ENCODE measurements around the gene HTR3B. TPM values are rescaled to one million over a fixed set of nuclear protein-coding genes. Genes with fewer than 3 reads are reported as not detected.
"Not testable (repeated sequence)": the region's sequence is repeated elsewhere in the genome, so short reads cannot be mapped to it uniquely, and the experiment has no call there.

HTR3B gene
- total RNA-seq, 4 donors from 2014 or later: not detected

DNA sequence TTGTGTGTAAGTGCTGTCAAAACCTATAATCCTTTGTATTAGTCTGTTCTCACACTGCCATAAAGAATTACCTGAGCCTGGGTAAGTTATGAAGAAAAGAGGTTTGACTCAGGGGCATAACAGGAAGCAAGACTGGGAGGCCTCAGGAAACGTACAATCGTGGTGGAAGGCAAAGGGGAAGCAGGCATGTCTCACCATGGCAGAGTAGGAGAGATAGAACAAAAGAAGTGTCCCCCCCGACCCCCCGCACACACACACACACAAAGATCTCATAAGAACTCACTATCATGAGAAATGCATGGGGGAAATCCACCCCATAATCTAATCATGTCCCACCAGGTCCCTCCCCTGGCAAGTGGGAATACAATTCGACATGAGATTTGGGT is 26.9 kb upstream of the HTR3B start:
- WGBS, 2 donors: 69 to 72% methylated on average over 5 of the region's 5 CpGs
- no peak for TF ChIP-seq CTCF (IDR thresholded peaks at IDR 0.05)
- no peak for TF ChIP-seq POLR2A (IDR thresholded peaks at IDR 0.05)
- peak in 1 of 2 donors; percentile 32 for DNase-seq (ENCODE audit: low spot score in 2 of 2)
- intact Hi-C loops (cut with DNase I; ENCODE audit: low total_unique reads): no loop called here
- no peak overlapping the region for H3K4me3 ChIP-seq (ENCODE audit: low read depth, poor library complexity, severe bottlenecking)

GRCh38 chr11:113879446-113879845 is 25.1 kb upstream of the HTR3B start:
- 97 to 98% methylated on average over 4 of the region's 4 CpGs for WGBS, 2 donors
- intact Hi-C loops (cut with DNase I; ENCODE audit: low total_unique reads); H3K4me3 ChIP-seq (ENCODE audit: low read depth, poor library complexity, severe bottlenecking): not testable (repeated sequence)
- peak in 1 of 2 donors; percentile 67 for DNase-seq (ENCODE audit: low spot score in 2 of 2)

DNA sequence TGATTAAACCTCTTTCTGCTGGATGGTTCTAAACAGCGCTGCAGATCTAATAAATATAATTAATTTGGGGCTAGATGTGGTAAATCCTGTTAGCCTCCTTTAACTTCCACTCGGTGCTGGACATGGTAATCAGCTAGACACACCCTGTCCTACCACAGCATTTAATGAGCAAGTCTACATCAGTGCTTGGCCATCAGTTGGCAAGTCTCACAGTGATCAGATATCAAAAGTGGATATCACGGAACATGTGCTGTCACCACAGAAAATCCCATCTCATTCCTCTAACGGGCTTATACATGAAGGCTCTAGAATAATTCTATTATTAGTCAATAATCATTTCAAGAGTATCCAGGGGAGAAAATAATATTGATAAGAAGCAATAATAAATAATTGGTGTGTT is 23.6 kb upstream of the HTR3B start:
- intact Hi-C loops (cut with DNase I; ENCODE audit: low total_unique reads): no loop called here
- H3K4me3 ChIP-seq (ENCODE audit: low read depth, poor library complexity, severe bottlenecking): no peak overlapping the region
- TF ChIP-seq POLR2A (IDR thresholded peaks at IDR 0.05): no peak
- no peak for TF ChIP-seq CTCF (IDR thresholded peaks at IDR 0.05)
- 63 to 69% methylated on average over 4 of the region's 4 CpGs for WGBS, 2 donors
- DNase-seq (ENCODE audit: low spot score in 2 of 2): no peak

DNA sequence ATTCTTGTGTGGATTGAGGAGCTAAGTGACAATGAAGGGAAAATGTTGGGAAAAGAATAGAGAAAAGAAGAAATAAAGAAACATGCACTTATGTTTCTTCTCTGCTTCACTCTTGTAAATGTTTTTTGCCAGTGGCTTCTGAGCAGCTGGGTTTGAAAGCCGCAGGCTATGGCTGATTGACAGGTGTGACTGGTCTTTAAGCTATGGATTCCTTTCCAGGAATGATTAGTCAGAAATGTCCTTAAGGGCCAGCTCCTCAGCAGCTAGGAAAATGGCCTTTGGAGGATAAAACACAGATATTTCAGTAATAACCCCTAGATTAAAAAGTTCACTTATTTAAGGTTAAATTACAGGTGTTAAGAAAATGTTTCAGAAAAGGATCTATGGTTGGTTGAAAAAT is 22.7 kb upstream of the HTR3B start:
- DNase-seq (ENCODE audit: low spot score in 2 of 2): peak in 1 of 2 donors; percentile 53
- TF ChIP-seq POLR2A (IDR thresholded peaks at IDR 0.05) (no peak), CTCF (IDR thresholded peaks at IDR 0.05) (no peak)
- intact Hi-C loops (cut with DNase I; ENCODE audit: low total_unique reads): no loop called here
- 56 to 76% methylated on average over 1 of the region's 1 CpG for WGBS, 2 donors
- H3K4me3 ChIP-seq (ENCODE audit: low read depth, poor library complexity, severe bottlenecking): no peak overlapping the region

- WGBS, 2 donors: 71 to 74% methylated on average over 7 of the region's 7 CpGs
- no peak overlapping the region for H3K4me3 ChIP-seq (ENCODE audit: low read depth, poor library complexity, severe bottlenecking)
- TF ChIP-seq CTCF (IDR thresholded peaks at IDR 0.05) (no peak), POLR2A (IDR thresholded peaks at IDR 0.05) (no peak)
- peak in 1 of 2 donors; percentile 60 for DNase-seq (ENCODE audit: low spot score in 2 of 2)
- intact Hi-C loops (cut with DNase I; ENCODE audit: low total_unique reads): no loop called here
Observed at GRCh38 chr11:113884361-113884836, 20.2 kb upstream of the HTR3B start.

DNA sequence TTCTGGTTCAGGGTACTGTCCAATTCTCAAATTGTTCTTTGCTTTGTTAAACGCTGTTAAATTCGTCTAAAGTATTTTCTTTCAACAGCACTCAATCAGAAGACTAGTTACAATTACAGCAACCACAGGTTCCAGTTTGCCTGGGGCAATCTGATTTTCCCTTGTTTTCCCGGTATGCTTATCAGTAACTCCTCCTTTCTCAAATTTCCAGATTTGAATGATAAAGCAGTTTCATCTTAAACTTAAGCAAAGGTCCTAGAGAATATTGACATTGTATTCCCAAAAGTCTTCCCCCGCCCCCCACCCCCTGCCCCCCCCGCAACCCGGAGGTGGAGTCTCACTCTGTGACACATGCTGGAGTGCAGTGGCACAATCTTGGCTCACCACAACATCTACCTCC is 18.7 kb upstream of the HTR3B start:
- intact Hi-C loops (cut with DNase I; ENCODE audit: low total_unique reads): no loop called here
- peak in 1 of 2 donors; percentile 10 for DNase-seq (ENCODE audit: low spot score in 2 of 2)
- 54 to 59% methylated on average over 6 of the region's 6 CpGs for WGBS, 2 donors
- H3K4me3 ChIP-seq (ENCODE audit: low read depth, poor library complexity, severe bottlenecking): no peak overlapping the region
- TF ChIP-seq CTCF (IDR thresholded peaks at IDR 0.05) (no peak), POLR2A (IDR thresholded peaks at IDR 0.05) (no peak)
